Glomerular visceral epithelial cell (primary cell): ENCODE results near the gene MAP7.

ENCODE experiments used
- DNase-seq: peaks from one replicate; pipeline ENCODE4 v3.0.0-alpha.2; 2016; ENCODE audit errors: extremely low spot score

MAP7 gene

DNA sequence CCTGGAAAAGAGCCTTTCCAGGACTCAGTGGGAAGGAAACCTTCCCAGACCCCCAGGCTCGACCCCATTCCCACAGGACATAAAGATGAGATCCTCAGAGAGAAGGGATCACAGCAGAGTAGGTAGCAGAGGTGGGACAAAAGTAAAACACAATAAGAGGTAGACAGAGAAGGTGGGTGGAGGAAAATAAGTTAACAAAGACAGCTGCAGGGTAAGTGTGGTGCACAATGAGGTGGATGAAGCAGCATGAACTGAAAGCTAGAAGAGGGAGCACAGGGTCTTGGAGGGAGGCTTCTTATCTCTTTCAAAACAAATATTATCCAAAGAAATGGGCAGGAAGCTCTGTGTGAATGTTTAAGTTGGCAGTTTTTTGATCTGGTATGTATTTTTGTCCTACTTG, 14.0 kb upstream of the MAP7 start:
- DNase-seq: no peak

DNA sequence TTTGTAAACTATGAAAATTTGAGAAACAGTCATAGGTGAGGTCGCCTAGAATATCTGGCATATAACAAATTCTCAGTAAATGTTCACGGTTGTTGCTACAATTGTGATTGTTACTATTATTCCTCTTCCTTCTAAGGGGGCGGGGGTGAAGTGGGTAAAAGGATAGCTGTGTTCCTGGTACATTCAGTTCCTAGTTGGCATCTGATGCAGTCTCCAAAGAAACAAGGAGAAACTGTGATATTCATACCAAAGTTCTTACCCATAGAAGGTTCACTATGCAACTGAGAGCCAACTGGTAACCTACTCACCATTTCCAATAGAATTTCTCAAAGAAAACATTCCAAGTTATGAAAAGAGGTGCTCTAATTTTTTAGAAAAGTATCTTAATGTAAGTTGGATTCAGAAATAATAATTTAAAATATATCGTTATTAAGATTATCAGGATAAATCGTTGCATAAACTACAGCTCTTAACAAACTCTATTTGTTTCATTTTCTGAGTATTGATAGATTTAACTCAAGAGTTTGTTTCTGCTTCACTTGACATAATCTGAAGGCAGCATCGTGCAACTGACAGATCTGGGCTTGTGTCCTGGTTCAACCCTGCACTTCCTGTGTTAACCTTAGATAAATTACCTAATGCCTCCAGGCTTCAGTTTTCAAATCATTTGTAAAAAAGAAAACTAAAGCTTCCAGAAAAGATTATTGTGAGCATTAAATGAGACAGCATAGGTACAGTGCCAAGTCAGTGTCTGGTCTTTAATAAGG, 13.3 kb upstream of the MAP7 start:
- DNase-seq: no peak

DNA sequence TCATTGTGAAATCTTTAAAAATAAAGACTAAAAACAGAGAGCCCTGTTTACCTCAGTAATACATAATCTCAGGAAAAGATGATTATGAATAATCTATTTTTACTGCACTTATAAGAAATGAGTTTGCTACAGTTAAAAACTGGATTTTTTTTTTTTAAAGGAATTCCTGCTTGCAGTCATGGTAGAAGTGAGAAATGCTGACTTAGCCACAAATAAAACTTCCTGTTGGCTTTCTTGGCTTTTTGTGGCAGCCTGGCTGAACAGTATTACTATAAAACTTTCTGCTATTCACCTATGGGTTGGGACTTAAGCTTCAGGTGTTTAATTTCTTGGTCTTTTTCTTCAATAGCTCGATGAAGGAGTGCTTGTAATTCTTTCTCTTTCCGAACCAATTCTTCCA, 12.0 kb upstream of the MAP7 start:
- DNase-seq: no peak

- no peak for DNase-seq
Observed at GRCh38 chr6:136553166-136553787, 3.1 kb upstream of the MAP7 start.

DNA sequence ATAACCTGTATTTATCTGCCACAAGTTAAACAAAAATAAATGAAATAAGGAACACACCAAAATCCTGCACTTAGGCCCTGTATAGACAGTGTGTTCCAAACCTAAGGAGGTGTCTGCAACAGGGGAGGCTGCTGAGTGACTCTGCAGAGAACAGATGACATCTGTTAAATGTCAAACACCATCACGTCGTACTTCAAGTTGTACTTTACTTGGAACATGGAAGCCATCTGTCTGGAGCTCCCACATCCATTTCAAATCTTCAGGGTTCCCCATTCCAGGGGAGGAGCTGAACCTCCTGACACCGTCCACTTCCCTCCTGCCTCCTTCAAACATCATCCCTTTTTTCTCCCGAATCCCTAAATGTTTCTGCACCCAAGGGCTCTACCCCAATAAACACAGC, 1.8 kb upstream of the MAP7 start:
- DNase-seq: no peak

DNA sequence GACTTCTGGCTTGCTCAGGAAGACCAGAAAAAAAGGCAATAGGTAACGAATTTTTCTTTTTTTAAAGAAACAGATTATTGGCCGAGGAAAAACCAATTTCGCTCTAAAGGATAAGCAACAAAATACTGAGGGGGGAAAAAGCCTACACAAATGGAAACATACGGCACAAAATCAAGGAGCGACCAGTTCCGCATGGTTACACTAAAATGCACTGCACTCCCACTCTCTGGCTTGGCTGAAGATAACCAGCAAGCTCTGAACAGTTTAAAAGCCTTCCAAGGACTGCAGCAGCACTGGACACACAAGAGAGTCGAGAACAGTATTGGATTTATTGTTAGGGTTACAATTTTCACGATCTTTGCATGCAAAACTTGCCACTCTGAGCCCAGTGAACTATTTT, 881 bp upstream of the MAP7 start:
- DNase-seq: peak; percentile 21

GRCh38 chr6:136550045-136550329, 235 bp downstream of the MAP7 start:
- DNase-seq: no peak

- peak; percentile 26 for DNase-seq
Observed at GRCh38 chr6:136549300-136550044, 750 bp downstream of the MAP7 start.

DNA sequence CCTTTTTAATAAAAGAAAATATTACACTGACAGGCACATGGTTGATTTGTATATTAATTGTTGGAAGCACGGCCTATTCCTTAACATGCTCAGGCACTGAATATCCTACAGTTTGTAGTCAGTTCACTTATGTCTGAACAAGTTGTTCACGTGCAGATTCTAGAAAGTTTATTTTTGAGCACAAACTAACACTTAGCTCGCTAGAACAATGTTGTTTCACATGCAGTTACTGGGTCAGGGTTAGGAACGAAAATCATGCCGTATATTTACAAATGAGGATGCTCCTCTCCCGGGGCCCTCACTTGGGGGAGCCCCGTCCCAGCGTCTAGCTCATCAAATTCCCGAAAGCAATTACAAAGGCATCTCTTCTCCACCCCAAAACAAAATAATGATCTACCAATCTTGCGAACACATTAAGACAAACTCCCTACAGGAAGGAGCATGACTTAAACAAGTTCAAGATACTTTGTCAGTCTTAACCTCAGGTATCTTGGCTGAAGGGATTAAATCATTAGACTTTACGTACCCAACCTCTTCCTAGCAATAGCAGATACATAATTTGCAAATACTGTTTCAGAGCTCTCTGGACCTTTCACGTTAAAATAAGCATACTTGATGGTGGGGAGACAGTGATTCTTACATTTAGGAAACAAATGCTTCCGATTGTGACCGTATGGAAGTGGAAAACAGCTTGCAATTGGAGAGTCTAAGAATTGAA, 1.5 kb downstream of the MAP7 start:
- no peak for DNase-seq

- no peak for DNase-seq
Observed at GRCh38 chr6:136547871-136548270, 2.4 kb downstream of the MAP7 start.

DNA sequence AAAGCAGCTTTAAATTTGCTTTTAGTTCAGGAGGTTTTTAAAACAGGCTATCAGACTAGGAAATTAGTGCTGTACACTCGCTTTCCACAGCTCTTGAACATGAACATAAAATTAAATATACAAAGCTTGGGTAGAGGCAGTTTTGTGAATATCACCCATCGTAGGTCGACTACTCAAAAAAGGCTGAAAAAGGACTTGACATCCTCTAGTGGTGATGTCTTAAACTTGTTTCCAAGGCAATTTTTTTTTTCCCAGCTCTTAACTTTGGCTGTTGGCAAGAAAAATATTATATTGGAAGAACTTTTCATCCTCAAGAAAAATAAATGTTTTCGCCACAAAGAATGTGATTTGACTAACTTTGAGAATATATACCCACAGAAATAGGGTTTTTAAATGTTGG, 2.9 kb downstream of the MAP7 start:
- DNase-seq: peak; percentile 56

- DNase-seq: peak; percentile 24
Observed at GRCh38 chr6:136546331-136546730, 3.9 kb downstream of the MAP7 start.

- DNase-seq: no peak
Observed at GRCh38 chr6:136544326-136544725, 5.9 kb downstream of the MAP7 start.

DNA sequence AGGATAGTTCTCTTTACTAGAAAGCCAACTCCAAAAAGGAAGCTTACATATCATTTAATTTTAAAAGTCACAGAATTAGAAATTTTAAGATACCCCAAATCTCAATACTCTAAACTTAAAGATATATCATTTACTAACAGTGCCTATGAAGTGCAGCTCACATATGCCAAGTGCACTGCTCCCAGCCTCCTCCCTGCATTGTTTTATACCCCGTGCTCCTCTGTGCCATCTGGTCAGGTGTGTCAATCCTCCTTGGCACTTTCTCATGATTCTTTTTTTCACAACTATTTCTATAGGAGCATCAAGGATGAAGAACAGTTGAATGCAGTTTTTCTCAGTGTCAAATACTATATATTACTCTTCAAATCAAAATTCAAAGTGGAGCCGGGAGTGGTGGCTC, 8.8 kb downstream of the MAP7 start:
- no peak for DNase-seq

- DNase-seq: peak; percentile 30
Observed at GRCh38 chr6:136539967-136540652, 10.1 kb downstream of the MAP7 start.

DNA sequence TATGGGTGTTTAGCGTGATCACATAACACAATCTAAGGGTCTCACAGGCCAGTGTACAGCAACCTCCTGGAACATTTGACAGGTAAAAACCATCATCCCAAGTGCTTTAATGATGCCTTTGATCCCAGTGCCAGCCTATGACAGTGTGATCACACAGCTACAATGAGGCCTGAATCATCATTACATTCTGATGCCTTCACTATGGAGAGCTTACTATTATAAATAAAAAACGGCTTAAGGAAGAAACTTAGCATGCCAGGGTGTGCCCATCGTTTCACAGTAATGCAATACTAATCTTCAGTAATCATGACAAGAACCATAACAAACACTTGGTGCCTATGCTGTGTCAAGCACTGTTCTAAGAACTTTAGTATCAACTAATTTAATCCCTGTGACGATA, 11.4 kb downstream of the MAP7 start:
- no peak for DNase-seq

DNA sequence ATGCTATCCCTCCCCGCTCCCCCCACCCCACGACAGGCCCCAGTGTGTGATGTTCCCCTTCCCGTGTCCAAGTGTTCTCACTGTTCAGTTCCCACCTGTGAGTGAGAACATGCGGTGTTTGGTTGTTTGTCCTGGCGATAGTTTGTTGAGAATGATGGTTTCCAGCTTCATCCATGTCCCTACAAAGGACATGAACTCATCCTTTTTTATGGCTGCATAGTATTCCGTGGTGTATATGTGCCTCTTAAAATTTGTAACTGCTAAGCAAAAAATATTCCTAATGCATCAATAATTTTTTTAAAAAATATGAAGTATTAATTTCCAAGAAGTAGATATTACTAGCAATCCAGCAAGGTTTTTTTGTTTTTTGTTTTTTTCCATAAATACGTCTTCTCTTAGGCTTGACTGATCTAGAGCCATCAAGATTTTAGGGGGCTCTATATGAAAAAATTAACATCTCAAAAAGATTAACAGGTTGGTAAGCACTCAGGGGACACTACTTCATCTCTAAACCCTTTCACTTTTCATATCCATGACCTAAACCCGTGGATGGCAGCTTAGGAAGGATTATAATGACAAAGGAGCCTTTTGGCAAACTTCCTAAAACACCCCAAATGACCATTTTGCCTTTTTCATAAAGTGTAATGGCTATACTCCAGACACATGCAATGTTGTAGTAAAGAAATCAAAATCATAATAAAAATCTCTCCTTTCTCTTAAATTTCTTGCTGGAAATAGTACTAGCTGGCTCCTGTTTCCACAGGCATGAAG, 14.2 kb downstream of the MAP7 start:
- DNase-seq: no peak

GRCh38 chr6:136535017-136535765, 15.0 kb downstream of the MAP7 start:
- no peak for DNase-seq

- DNase-seq: no peak
Observed at GRCh38 chr6:136534268-136534667, 16.0 kb downstream of the MAP7 start.

GRCh38 chr6:136533487-136533886, 16.7 kb downstream of the MAP7 start:
- no peak for DNase-seq
